ENCODE measurements around the gene SEMA6B. TPM values are rescaled to one million over a fixed set of nuclear protein-coding genes. Genes with fewer than 3 reads are reported as not detected.

Gene SEMA6B
- total and polyA plus RNA-seq, 2 of the 4 experiments (the other 2 are of a cell fraction), result 0.18 to 0.72 TPM

- Histone ChIP-seq H3K4me3 (ENCODE audit: insufficient read depth, low read depth, low read length) (no peak overlapping the region), H4K5ac (ENCODE audit: low read depth, low read length) (no peak overlapping the region), H3K36me3 (ENCODE audit: control insufficient read depth, insufficient read depth, low read length) (peaks cover 59% of the 10 kb centered on the region), H3K4me2 (ENCODE audit: low read depth, low read length) (no peak overlapping the region), H2AFZ (replicated peaks; ENCODE audit: low read length, poor library complexity) (no peak overlapping the region), H2BK15ac (ENCODE audit: low read depth, low read length) (no peak overlapping the region), H3K18ac (ENCODE audit: low read depth, low read length) (no peak overlapping the region), H3K23ac (ENCODE audit: low read depth, low read length) (no peak overlapping the region), H4K91ac (ENCODE audit: insufficient read depth, low read depth, low read length) (no peak overlapping the region), H3K27me3 (ENCODE audit: control insufficient read depth, insufficient read depth, low read length) (no peaks in the 10 kb centered on the region), H3K4ac (ENCODE audit: low read depth, low read length) (no peak overlapping the region), H2BK20ac (ENCODE audit: low read depth, low read length) (no peak overlapping the region), H3K27ac (ENCODE audit: insufficient read depth, low read length) (no peak overlapping the region), H3K56ac (ENCODE audit: extremely low read depth, insufficient read depth, low read length) (no peak overlapping the region), H2AK9ac (replicated peaks; ENCODE audit: low read depth, low read length, poor library complexity) (no peak overlapping the region), H4K8ac (ENCODE audit: low read depth in 2 of 2, low read length in 2 of 2) (no peak overlapping the region), H2AK5ac (ENCODE audit: low read depth, low read length) (no peak overlapping the region), H3K9ac (ENCODE audit: low read depth, low read length) (no peak overlapping the region), H3K79me1 (ENCODE audit: low read depth in 1 of 2, low read length in 2 of 2) (peaks cover 0 to 8% of the 10 kb centered on the region in 2 experiments; a peak in 1 of 4 replicates), H2BK120ac (ENCODE audit: low read depth, low read length) (no peak overlapping the region), H3K4me1 (ENCODE audit: control insufficient read depth, insufficient read depth, low read length) (peaks cover 4% of the 10 kb centered on the region), H4K20me1 (ENCODE audit: insufficient read depth, low read length) (no peaks in the 10 kb centered on the region), H3K9me1 (ENCODE audit: insufficient read depth, low read length) (peaks cover 8% of the 10 kb centered on the region; the same call in 1 of the 2 replicates), H2BK5ac (ENCODE audit: low read depth, low read length, poor library complexity, severe bottlenecking) (no peak overlapping the region), H3K14ac (replicated peaks; ENCODE audit: low read depth, low read length) (no peak overlapping the region), H3K9me3 (ENCODE audit: control insufficient read depth, insufficient read depth, low read length) (no peaks in the 10 kb centered on the region)
- POLR2A ChIA-PET (ENCODE audit: unreplicated experiment), result no interaction called here
- TF ChIP-seq MXI1 (IDR thresholded peaks at IDR 0.05; ENCODE audit: borderline replicate concordance, low read depth, low read length) (no peak), USF2 (IDR thresholded peaks at IDR 0.05; ENCODE audit: low read depth, low read length) (no peak), MAFK (IDR thresholded peaks at IDR 0.05; ENCODE audit: low read depth, low read length) (no peak), CEBPB (IDR thresholded peaks at IDR 0.05; ENCODE audit: low read depth, low read length) (no peak), POLR2A (IDR thresholded peaks at IDR 0.05; ENCODE audit: low read depth, low read length) (no peak), RAD21 (IDR thresholded peaks at IDR 0.05; ENCODE audit: low read length) (no peak), SMC3 (IDR thresholded peaks at IDR 0.05; ENCODE audit: low read depth, low read length) (no peak), ELK1 (IDR thresholded peaks at IDR 0.05; ENCODE audit: borderline replicate concordance, low read depth, low read length) (no peak), RCOR1 (IDR thresholded peaks at IDR 0.05; ENCODE audit: insufficient replicate concordance, low read length) (no peak)
- DNase-seq (no peak), ATAC-seq (ENCODE audit: low read depth) (no peak)
- in situ Hi-C loops (cut with MboI; ENCODE audit: low sequenced_read_pairs), result no loop called here
- BruUV-seq (replicated peaks), result no TSS peak
- CTCF ChIA-PET, result no interaction called here
- 98% methylated on average over 16 of the region's 25 CpGs; no CpG with 5 or more reads in 1 of the 2 experiments for WGBS, 2 experiments (ENCODE audit: extremely low coverage in 2 of 2, insufficient read length in 1 of 2)
- dilution Hi-C loops (cut with HindIII; ENCODE audit: low sequenced_read_pairs, unreplicated experiment), result no loop called here
- intact Hi-C loops (cut with micrococcal nuclease), result no loop called here
Observed at GRCh38 chr19:4503132-4503824, 56.2 kb downstream of the SEMA6B start.
